ENCODE measurements around the gene MALT1. TPM values are rescaled to one million over a fixed set of nuclear protein-coding genes. Genes with fewer than 3 reads are reported as not detected.
"Not testable (repeated sequence)": the region's sequence is repeated elsewhere in the genome, so short reads cannot be mapped to it uniquely, and the experiment has no call there.

MALT1 gene
- total RNA-seq, 1 experiment from 2014 or later, result 21.5 TPM

GRCh38 chr18:58772161-58772560, 100.9 kb downstream of the MALT1 start:
- no peak for DNase-seq (ENCODE audit: low spot score)

GRCh38 chr18:58776084-58776483, 104.8 kb downstream of the MALT1 start:
- DNase-seq (ENCODE audit: low spot score), result peak; percentile 93

DNA sequence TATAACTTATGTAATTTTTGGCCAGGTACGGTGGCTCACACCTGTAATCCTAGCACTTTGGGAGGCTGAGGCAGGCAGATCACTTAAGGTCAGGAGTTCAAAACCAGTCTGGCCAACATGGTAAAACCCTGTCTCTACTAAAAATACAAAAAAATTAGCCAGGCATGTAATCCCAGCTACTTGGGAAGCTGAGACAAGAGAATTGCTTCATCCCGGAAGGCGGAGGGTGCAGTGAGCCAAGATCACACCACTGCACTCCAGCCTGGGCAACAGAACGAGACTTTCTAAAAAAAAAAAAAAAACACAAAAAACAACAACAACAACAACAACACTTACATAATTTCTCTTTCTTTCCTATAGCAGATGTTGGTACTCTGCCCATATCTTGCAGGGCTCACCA, 105.3 kb downstream of the MALT1 start:
- DNase-seq (ENCODE audit: low spot score), result not testable (repeated sequence)

DNA sequence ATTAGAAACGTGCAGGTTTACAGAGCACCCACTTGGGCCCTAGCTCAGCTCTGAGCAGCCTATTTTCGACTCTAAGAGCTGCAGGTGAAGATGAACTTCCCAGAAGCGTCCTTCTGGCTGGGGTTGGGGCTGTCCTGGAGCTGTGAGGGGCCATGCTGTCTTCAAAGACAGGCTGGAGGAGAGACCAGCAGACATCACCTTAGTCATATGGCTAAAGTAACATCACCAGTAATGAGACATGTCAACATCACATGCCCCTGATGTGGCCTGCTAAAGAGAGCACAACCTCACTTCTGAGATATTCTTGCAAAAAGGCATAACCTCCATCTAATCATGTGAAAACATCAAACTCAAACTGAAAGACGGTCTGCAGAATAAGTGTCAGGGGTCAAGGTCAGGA, 106.2 kb downstream of the MALT1 start:
- DNase-seq (ENCODE audit: low spot score), result no peak

DNA sequence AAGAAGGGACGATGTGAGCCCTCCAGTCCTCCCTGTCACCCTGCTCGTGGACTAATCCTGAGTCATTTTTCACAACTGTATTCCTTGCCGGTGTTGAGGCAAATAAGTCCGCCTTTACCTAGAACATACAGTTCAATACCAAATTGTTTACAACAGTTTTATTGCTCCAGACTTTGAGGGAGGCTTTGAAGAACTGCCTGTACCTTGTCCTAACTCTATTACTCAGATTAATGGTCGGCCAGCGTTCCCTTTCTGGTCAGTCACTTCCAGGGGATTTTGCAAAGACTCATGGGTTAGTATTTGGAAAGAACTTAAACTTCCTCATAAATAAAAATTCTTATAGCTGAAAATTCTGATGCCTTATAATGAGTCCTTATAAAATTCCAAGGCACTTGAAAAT, 108.3 kb downstream of the MALT1 start:
- DNase-seq (ENCODE audit: low spot score), result no peak

GRCh38 chr18:58780045-58780444, 108.8 kb downstream of the MALT1 start:
- DNase-seq (ENCODE audit: low spot score), result no peak

DNA sequence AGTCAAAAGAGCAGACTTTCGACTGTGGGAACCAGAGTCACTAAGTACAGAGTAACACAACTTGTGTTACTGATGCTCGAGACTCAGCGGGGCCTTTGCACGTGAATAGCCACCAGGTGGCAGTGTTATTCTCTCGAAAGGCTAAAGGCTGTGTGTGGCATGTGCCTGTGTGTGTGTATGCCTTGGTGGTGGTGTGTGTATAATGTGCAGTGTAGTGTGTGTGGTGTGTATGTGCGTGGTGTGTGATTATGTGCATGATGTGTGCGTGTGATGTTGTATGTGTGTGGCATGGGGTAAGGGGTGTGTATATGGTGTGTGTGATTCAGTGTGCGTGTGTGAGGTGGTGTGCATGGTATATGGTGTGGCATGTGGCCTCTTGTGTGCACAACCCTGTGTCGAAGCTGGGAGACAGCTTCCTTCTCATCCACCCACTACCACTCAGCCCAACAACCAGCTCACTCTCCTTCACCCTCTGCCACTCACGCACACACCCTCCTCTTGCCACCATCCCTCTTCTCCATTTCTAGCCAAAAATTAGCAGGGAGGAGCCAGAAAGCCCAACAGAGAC, 110.4 kb downstream of the MALT1 start:
- DNase-seq (ENCODE audit: low spot score), result peak; percentile 90

GRCh38 chr18:58784601-58785137, 113.4 kb downstream of the MALT1 start:
- DNase-seq (ENCODE audit: low spot score), result peak; percentile 95

GRCh38 chr18:58785171-58785805, 114.0 kb downstream of the MALT1 start:
- peak; percentile 94 for DNase-seq (ENCODE audit: low spot score)

- no peak for DNase-seq (ENCODE audit: low spot score)
Observed at GRCh38 chr18:58785870-58786269, 114.6 kb downstream of the MALT1 start.

- peak; percentile 29 for DNase-seq (ENCODE audit: low spot score)
Observed at GRCh38 chr18:58787536-58788149, 116.4 kb downstream of the MALT1 start.

DNA sequence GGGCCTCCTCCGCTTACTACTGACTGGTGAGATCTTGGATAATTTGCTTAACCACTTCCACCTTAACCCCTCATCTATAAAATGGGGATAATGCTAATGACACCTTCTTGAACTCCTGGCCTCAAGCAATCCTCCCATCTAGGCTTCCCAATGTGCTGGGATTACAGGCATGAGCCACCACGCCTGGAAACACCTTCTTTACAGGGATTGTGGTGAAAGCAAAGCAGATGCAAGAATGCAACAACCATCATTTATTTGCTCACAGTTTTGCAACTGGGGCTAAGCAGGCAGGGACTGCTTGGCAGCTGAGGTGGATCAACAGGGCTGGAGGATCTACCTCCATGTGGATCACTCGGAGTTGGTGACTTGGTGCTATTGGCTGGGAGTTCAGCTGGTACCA, 117.2 kb downstream of the MALT1 start:
- DNase-seq (ENCODE audit: low spot score), result peak; percentile 68

DNA sequence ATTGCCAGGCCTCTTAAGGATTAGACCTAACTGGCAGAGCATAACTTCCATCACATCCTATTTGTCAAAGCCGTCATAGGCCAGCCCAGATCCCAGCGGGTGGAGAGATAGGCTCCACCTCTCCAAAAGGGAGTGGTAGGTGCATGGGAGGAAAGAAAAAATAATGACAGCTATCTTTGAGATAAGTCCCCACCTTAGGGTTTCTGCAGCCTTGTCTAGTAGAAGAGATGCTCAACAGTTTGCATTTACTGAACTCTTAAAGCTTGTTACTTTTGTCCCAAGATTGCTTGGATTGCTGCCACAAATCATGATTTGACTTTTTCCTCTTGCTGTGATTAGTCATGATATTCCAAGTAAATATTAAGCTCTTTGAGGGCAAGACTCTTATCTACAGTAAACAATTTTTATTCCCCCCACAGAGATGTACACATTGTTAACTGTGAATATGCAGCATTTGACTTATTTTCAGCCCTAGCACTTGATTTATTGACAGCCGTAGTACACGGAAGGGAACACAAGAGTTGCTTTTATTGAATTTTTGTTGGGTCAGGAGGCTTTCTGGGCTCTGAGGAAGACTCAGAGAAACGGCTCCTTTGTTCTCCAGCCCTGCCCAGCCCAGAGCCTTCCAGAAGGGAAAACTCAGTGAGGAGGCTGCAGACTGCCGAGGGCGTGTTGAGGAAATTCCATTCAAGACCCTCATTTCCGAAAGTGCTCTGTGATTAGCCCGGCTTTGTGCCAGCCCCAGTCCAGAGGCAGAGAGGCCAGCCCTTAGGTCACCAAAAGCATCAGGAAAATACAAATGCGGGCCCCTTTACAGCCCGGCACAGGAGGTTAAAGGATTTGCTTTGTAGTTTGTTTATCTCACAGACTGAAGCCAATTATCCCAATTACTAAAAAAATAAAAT, 118.0 kb downstream of the MALT1 start:
- peak; percentile 97 for DNase-seq (ENCODE audit: low spot score)

DNA sequence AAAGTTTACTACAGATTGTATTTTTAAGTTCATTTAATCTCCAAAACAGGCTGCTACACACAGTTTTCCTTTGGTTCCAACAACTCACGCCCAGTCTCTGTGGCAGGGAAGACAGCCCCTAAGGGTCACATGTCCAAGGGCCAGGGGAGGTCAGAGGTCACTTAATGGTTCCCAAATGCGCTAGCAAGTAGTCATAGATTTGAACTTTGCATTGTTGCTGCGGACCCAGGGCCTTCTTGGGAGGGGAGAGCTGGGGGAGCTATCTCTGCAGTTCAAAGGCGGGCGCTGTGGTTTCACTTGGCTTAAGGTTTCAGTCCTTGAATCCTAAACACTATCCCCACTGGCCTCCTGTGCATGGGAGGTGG, 118.6 kb downstream of the MALT1 start:
- peak; percentile 32 for DNase-seq (ENCODE audit: low spot score)

DNA sequence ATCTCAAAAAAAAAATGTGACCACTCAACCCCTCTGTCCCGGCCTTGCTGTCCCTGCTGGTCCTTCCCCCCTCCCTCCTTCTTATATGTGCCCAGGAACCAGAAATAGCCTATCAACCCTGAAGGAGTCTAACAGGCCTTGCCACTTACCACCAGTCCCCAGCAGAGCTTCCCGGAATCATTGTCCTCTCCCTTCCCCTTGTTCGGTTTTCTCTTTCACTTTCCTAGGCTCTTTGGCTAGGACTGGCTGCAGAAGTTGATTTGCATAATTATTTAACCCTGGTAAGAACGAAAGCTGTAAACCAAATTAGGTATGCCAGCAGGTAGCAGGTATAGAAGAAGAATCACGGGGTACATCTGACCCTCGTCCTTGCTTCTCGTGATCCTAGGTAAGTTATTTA, 120.8 kb downstream of the MALT1 start:
- DNase-seq (ENCODE audit: low spot score), result no peak

DNA sequence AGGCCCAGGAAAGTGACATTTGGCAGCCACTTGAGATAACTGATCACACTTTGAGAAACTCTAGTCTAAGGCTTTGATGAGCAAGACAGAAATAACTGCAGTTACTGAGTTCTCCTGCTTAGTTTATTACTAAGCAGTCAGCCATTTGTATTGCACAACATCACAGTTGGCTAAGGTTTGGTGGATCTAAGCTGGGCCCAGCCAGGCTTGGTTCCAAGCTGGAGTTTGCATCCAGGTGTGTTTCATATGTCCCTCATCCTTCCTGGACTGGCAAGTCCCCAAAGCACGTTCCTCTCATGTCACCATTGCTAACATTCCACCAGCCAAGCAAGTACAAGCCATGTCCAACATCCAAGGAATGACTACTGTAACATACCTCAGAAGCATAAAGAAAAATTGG, 122.1 kb downstream of the MALT1 start:
- peak; percentile 44 for DNase-seq (ENCODE audit: low spot score)

- DNase-seq (ENCODE audit: low spot score), result no peak
Observed at GRCh38 chr18:58796220-58796619, 125.0 kb downstream of the MALT1 start.

DNA sequence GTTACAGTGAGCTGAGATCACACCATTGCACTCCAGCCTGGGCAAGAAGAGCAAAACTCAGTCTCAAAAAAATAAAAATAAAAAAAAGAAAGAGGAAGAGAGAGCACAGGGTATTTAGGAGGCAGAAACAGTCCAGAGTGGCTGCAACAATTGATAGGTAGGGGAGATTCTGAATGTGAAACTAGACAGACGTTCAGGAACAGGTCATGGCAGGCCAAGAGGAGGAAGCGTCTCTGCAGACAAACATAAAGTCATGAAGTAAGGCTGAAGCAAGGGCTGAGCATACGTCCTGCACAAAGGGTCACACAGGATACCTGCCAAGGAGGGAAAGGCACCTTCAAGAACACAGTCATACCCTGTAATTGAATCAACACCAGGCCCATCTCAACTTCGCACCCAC, 129.3 kb downstream of the MALT1 start:
- no peak for DNase-seq (ENCODE audit: low spot score)

DNA sequence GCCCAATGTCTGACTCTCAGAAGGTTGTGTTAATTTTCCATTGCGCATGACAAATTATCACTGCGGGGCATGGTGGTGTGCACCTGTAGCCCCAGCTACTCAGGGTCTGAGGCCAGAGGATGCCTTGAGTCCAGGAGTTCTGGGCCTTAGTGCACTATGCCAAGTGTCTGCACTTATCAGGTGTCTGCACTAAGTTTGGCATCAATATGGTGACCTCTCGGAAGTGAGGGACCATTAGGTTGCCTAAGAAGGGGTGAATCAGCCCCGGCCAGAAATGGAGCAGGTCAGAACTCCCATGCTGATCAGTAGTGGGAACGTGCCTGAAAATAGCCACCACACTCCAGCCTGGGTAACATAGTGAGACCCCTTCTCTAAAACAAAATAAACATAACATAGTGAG, 131.7 kb downstream of the MALT1 start:
- DNase-seq (ENCODE audit: low spot score), result no peak

- DNase-seq (ENCODE audit: low spot score), result no peak
Observed at GRCh38 chr18:58803978-58804377, 132.7 kb downstream of the MALT1 start.
